HepG2 (cell line): ENCODE data around the gene FAM89B. TPM values are rescaled to one million over a fixed set of nuclear protein-coding genes. Genes with fewer than 3 reads are reported as not detected.

Experiments
- AGO1 ChIP-seq: fragments of 200-400 bp; formaldehyde crosslinking; IDR thresholded peaks from 2 replicates; pipeline ENCODE4 v1.6.1; 2017; ENCODE audit warnings: mild to moderate bottlenecking, low read depth, low read length, moderate library complexity; ENCODE audit not compliant: poor library complexity, severe bottlenecking
- ARNT ChIP-seq: fragments of 450-650 bp; IDR thresholded peaks from 2 replicates; pipeline ENCODE4 v1.6.1; 2017
- ATF2 ChIP-seq: sonication (generic); formaldehyde crosslinking; IDR thresholded peaks from 2 replicates; pipeline ENCODE4 v1.4.0; 2020; ENCODE audit warnings: missing genetic modification reagents
- FLYWCH1 ChIP-seq: sonication (generic); formaldehyde crosslinking; IDR thresholded peaks from 2 replicates; pipeline ENCODE4 v1.8.1; 2023; ENCODE audit warnings: mild to moderate bottlenecking, missing genetic modification reagents
- GATAD1 ChIP-seq: IDR thresholded peaks from 2 replicates; pipeline ENCODE4 v1.6.1; 2016; ENCODE audit warnings: missing genetic modification reagents, missing compliant biosample characterization
- HINFP ChIP-seq: sonication (generic); formaldehyde crosslinking; IDR thresholded peaks from 2 replicates; pipeline ENCODE4 v1.4.0; 2020; ENCODE audit warnings: low read depth, mild to moderate bottlenecking, missing genetic modification reagents
- HOXA3 ChIP-seq: sonication (generic); formaldehyde crosslinking; IDR thresholded peaks from 2 replicates; pipeline ENCODE4 v1.5.0; 2020; ENCODE audit warnings: missing genetic modification reagents
- LCORL ChIP-seq, 2 experiments: fragments of 450-650 bp in 1 of 2; sonication (generic) in 1 of 2; formaldehyde crosslinking in 1 of 2; IDR thresholded peaks; 2 replicates each; pipeline versions ENCODE4 v1.5.0 to v1.6.1; 2017 to 2020; ENCODE audit warnings: antibody characterized with exemption in 1 of 2, missing genetic modification reagents in 1 of 2
- MED8 ChIP-seq: sonication (generic); formaldehyde crosslinking; IDR thresholded peaks from 2 replicates; pipeline ENCODE4 v1.8.1; 2023; ENCODE audit warnings: mild to moderate bottlenecking, missing genetic modification reagents; ENCODE audit not compliant: insufficient replicate concordance
- NR2F6 ChIP-seq, 2 experiments: IDR thresholded peaks; 2 replicates each; pipeline ENCODE4 v1.6.1; 2016; ENCODE audit warnings: antibody characterized with exemption in 1 of 2, mild to moderate bottlenecking in 1 of 2
- NRL ChIP-seq: sonication (generic); formaldehyde crosslinking; IDR thresholded peaks from 2 replicates; pipeline ENCODE4 v1.5.0; 2020; ENCODE audit warnings: missing genetic modification reagents, mild to moderate bottlenecking, moderate library complexity, borderline replicate concordance
- PHF8 ChIP-seq: sonication (generic); formaldehyde crosslinking; IDR thresholded peaks from 2 replicates; pipeline ENCODE4 v1.5.0; 2020; ENCODE audit warnings: missing genetic modification reagents
- SMAD1 ChIP-seq: sonication (generic); formaldehyde crosslinking; IDR thresholded peaks from 2 replicates; pipeline ENCODE4 v1.4.0; 2020; ENCODE audit warnings: missing genetic modification reagents, low read depth, mild to moderate bottlenecking, borderline replicate concordance
- ZNF10 ChIP-seq: sonication (generic); formaldehyde crosslinking; IDR thresholded peaks from 2 replicates; pipeline ENCODE4 v1.4.0; 2020; ENCODE audit warnings: mild to moderate bottlenecking, low read depth, missing genetic modification reagents, borderline replicate concordance
- ZNF3 ChIP-seq: IDR thresholded peaks from 2 replicates; pipeline ENCODE4 v1.7.0; 2017; ENCODE audit warnings: inconsistent platforms
- ZNF331 ChIP-seq: sonication (generic); formaldehyde crosslinking; IDR thresholded peaks from 2 replicates; pipeline ENCODE4 v1.4.0; 2020; ENCODE audit warnings: missing genetic modification reagents
- ZNF576 ChIP-seq: sonication (generic); formaldehyde crosslinking; IDR thresholded peaks from 2 replicates; pipeline ENCODE4 v1.4.0; 2020; ENCODE audit warnings: mild to moderate bottlenecking, missing genetic modification reagents
- ZNF674 ChIP-seq: sonication (generic); formaldehyde crosslinking; IDR thresholded peaks from 2 replicates; pipeline ENCODE4 v1.5.0; 2020; ENCODE audit warnings: low read depth, mild to moderate bottlenecking, missing genetic modification reagents
- ZNF704 ChIP-seq: sonication (generic); formaldehyde crosslinking; IDR thresholded peaks from 2 replicates; pipeline ENCODE4 v1.8.1; 2023; ENCODE audit warnings: mild to moderate bottlenecking, inconsistent platforms, moderate library complexity, missing genetic modification reagents, borderline replicate concordance
- ZNF816 ChIP-seq: sonication (generic); formaldehyde crosslinking; IDR thresholded peaks from 2 replicates; pipeline ENCODE4 v1.8.0; 2022; ENCODE audit warnings: missing genetic modification reagents, mild to moderate bottlenecking, borderline replicate concordance
- polyA plus RNA-seq, 8 experiments: library from polyadenylated mRNA; depleted of rRNA in 3 of 8; stranded (reverse) in 7 of 8; unstranded in 1 of 8; fragments of >200 nt; fragmentation: Illumina TruSeq in 4 of 8; extraction: Trizol in 4 of 8; gene quantifications; 2 replicates each; pipeline versions ENCODE4 v1.2.1 to v1.2.3, GENCODE V29; 2011 to 2016; ENCODE audit warnings: low read depth in 4 of 8, missing spikeins in 1 of 8, mixed read lengths in 1 of 8; ENCODE audit not compliant: insufficient read depth in 1 of 8
- total RNA-seq, 5 experiments: library from RNA; depleted of rRNA; stranded (reverse); fragments of >200 nt; fragmentation: Illumina TruSeq; extraction: Trizol; gene quantifications; 2 replicates each; pipeline ENCODE4 v1.2.3, GENCODE V29; 2016; ENCODE audit warnings: low read depth in 1 of 5
- TF ChIP-seq, protein P1 (sequence below): sonication (generic); formaldehyde crosslinking; IDR thresholded peaks from 2 replicates; pipeline ENCODE4 v1.5.0; 2020; ENCODE audit warnings: missing genetic modification reagents, mild to moderate bottlenecking, borderline replicate concordance

Gene FAM89B
- total and polyA plus RNA-seq, 2 of the 13 experiments (the other 11 are each of a cell fraction or from before 2014, with no cell fraction given) = 5.7 to 8.0 TPM

GRCh38 chr11:65524741-65525545 lies 47.4 kb upstream of the FAM89B start, which contains the start of gene SCYL1 (continued):
- TF ChIP-seq SMAD1 (CRISPR knock-in tag) = no peak; the same call in 1 of the 2 replicates
- no peak for TF ChIP-seq AGO1
- TF ChIP-seq ZNF10 = no peak
- TF ChIP-seq NR2F6 (IDR thresholded peaks at IDR 0.05) = no peak
- TF ChIP-seq NR2F6 (CRISPR knock-in tag; IDR thresholded peaks at IDR 0.05) = no peak
- TF ChIP-seq PHF8 (CRISPR knock-in tag) = peak; percentile 91
- TF ChIP-seq ZNF816 (CRISPR knock-in tag) = no peak
- TF ChIP-seq HOXA3 = peak; percentile 27; the same call in 1 of the 2 replicates
- no peak for TF ChIP-seq ZNF576 (CRISPR knock-in tag)
- peak; percentile 21; the same call in 1 of the 2 replicates for TF ChIP-seq NRL (CRISPR knock-in tag)
- TF ChIP-seq ZNF331 = 0 out of 2 replicates have a peak, but pooled peaks have one; percentile 14
- TF ChIP-seq HINFP (CRISPR knock-in tag) = no peak
- TF ChIP-seq MED8 = no peak
- no peak for TF ChIP-seq ZNF3 (CRISPR knock-in tag)
- TF ChIP-seq, protein P1, sequence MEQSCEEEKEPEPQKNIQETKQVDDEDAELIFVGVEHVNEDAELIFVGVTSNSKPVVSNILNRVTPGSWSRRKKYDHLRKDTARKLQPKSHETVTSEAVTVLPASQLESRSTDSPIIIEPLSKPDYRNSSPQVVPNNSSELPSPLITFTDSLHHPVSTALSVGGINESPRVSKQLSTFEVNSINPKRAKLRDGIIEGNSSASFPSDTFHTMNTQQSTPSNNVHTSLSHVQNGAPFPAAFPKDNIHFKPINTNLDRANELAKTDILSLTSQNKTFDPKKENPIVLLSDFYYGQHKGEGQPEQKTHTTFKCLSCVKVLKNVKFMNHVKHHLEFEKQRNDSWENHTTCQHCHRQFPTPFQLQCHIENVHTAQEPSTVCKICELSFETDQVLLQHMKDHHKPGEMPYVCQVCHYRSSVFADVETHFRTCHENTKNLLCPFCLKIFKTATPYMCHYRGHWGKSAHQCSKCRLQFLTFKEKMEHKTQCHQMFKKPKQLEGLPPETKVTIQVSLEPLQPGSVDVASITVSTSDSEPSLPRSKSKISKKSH (CRISPR knock-in tag) = 0 out of 2 replicates have a peak, but pooled peaks have one; percentile 29
- TF ChIP-seq FLYWCH1 = no peak
- no peak for TF ChIP-seq LCORL (IDR thresholded peaks at IDR 0.05)
- TF ChIP-seq LCORL (CRISPR knock-in tag; IDR thresholded peaks at IDR 0.05) = no peak; the same call in 1 of the 2 replicates
- TF ChIP-seq ARNT = no peak
- TF ChIP-seq ZNF704 = no peak
- TF ChIP-seq ZNF674 = no peak
- 0 out of 2 replicates have a peak, but pooled peaks have one; percentile 24 for TF ChIP-seq GATAD1 (CRISPR knock-in tag)
- no peak for TF ChIP-seq ATF2 (CRISPR knock-in tag)
